ENCODE data around the gene PIGU.

Gene PIGU

GRCh38 chr20:34574426-34574825, 102.5 kb downstream of the PIGU start:
- Histone ChIP-seq H3K9me2 (replicated peaks; ENCODE audit: control insufficient read depth, low read length) (no peaks in the 10 kb centered on the region), H3F3A (ENCODE audit: control insufficient read depth, insufficient read depth) (no peaks in the 10 kb centered on the region), H3K4me3 (ENCODE audit: low read length) (no peak overlapping the region), H4K20me1 (ENCODE audit: control insufficient read depth, insufficient read depth, low read depth, low read length) (no peaks in the 10 kb centered on the region), H3K4me2 (ENCODE audit: low read length) (no peak overlapping the region), H3K4me1 (ENCODE audit: control insufficient read depth, low read length) (peaks cover 7% of the 10 kb centered on the region; the same call in 1 of the 2 replicates), H3K27me3 (ENCODE audit: control insufficient read depth, low read length) (no peaks in the 10 kb centered on the region), H3K27ac (ENCODE audit: low read depth, low read length) (no peak overlapping the region), H3K9me3 (ENCODE audit: control insufficient read depth, insufficient read depth, low read length) (no peaks in the 10 kb centered on the region), H3K36me3 (ENCODE audit: control insufficient read depth, low read length) (peaks cover 6% of the 10 kb centered on the region; the same call in 1 of the 2 replicates), H3K79me2 (ENCODE audit: control insufficient read depth, low read length) (no peaks in the 10 kb centered on the region)
- TF ChIP-seq CTCF (IDR thresholded peaks at IDR 0.05; ENCODE audit: low read depth, low read length, poor library complexity, severe bottlenecking) (no peak), EZH2phosphoT487 (IDR thresholded peaks at IDR 0.05; ENCODE audit: borderline replicate concordance, low read length) (no peak)

GRCh38 chr20:34573541-34574300, 103.2 kb downstream of the PIGU start:
- no peak overlapping the region for H3K4me3 ChIP-seq (ENCODE audit: low read length)
- no peaks in the 10 kb centered on the region for H4K20me1 ChIP-seq (ENCODE audit: control insufficient read depth, insufficient read depth, low read depth, low read length)
- no peaks in the 10 kb centered on the region for H3K9me3 ChIP-seq (ENCODE audit: control insufficient read depth, insufficient read depth, low read length)
- no peaks in the 10 kb centered on the region for H3K9me2 ChIP-seq (replicated peaks; ENCODE audit: control insufficient read depth, low read length)
- peaks cover 7% of the 10 kb centered on the region; the same call in 1 of the 2 replicates for H3K4me1 ChIP-seq (ENCODE audit: control insufficient read depth, low read length)
- H3K27me3 ChIP-seq (ENCODE audit: control insufficient read depth, low read length): no peaks in the 10 kb centered on the region
- TF ChIP-seq EZH2phosphoT487 (IDR thresholded peaks at IDR 0.05; ENCODE audit: borderline replicate concordance, low read length) (no peak), CTCF (IDR thresholded peaks at IDR 0.05; ENCODE audit: low read depth, low read length, poor library complexity, severe bottlenecking) (no peak)
- H3K4me2 ChIP-seq (ENCODE audit: low read length): no peak overlapping the region
- H3K36me3 ChIP-seq (ENCODE audit: control insufficient read depth, low read length): peaks cover 6% of the 10 kb centered on the region; the same call in 1 of the 2 replicates
- no peak overlapping the region for H3K27ac ChIP-seq (ENCODE audit: low read depth, low read length)
- H3F3A ChIP-seq (ENCODE audit: control insufficient read depth, insufficient read depth): no peaks in the 10 kb centered on the region
- no peaks in the 10 kb centered on the region for H3K79me2 ChIP-seq (ENCODE audit: control insufficient read depth, low read length)

- H3K79me2 ChIP-seq (ENCODE audit: control insufficient read depth, low read length): no peaks in the 10 kb centered on the region
- H3K9me2 ChIP-seq (replicated peaks; ENCODE audit: control insufficient read depth, low read length): no peaks in the 10 kb centered on the region
- no peak overlapping the region for H3K27ac ChIP-seq (ENCODE audit: low read depth, low read length)
- H3K4me1 ChIP-seq (ENCODE audit: control insufficient read depth, low read length): peaks cover 7% of the 10 kb centered on the region; the same call in 1 of the 2 replicates
- no peaks in the 10 kb centered on the region for H3K27me3 ChIP-seq (ENCODE audit: control insufficient read depth, low read length)
- H3K4me2 ChIP-seq (ENCODE audit: low read length): no peak overlapping the region
- no peaks in the 10 kb centered on the region for H4K20me1 ChIP-seq (ENCODE audit: control insufficient read depth, insufficient read depth, low read depth, low read length)
- peaks cover 6% of the 10 kb centered on the region; the same call in 1 of the 2 replicates for H3K36me3 ChIP-seq (ENCODE audit: control insufficient read depth, low read length)
- TF ChIP-seq EZH2phosphoT487 (IDR thresholded peaks at IDR 0.05; ENCODE audit: borderline replicate concordance, low read length): no peak
- no peak for TF ChIP-seq CTCF (IDR thresholded peaks at IDR 0.05; ENCODE audit: low read depth, low read length, poor library complexity, severe bottlenecking)
- H3F3A ChIP-seq (ENCODE audit: control insufficient read depth, insufficient read depth): no peaks in the 10 kb centered on the region
- H3K9me3 ChIP-seq (ENCODE audit: control insufficient read depth, insufficient read depth, low read length): no peaks in the 10 kb centered on the region
- no peak overlapping the region for H3K4me3 ChIP-seq (ENCODE audit: low read length)
Observed at GRCh38 chr20:34571753-34572152, 105.1 kb downstream of the PIGU start.

Data from DOHH2 (cell line).